ENCODE results near the gene ART4. TPM values are rescaled to one million over a fixed set of nuclear protein-coding genes. Genes with fewer than 3 reads are reported as not detected.

ART4 gene
- total and polyA plus RNA-seq, 12 donors: 0.22 to 15.2 (median 4.7) TPM

GRCh38 chr12:14853961-14854360 lies 10.6 kb upstream of the ART4 start:
- Histone ChIP-seq H3K4me3 (no peak overlapping the region), H3K27ac (no peak overlapping the region), H3K9me3 (replicated peaks in 1 of 3) (no peaks in the 10 kb centered on the region), H3K4me1 (replicated peaks in 1 of 2) (peaks cover 0 to 8% of the 10 kb centered on the region in 2 donors), H3K27me3 (no peaks in the 10 kb centered on the region), H3K36me3 (replicated peaks in 1 of 2) (no peaks in the 10 kb centered on the region)
- TF ChIP-seq POLR2A (IDR thresholded peaks at IDR 0.05): no peak
- no peak for TF ChIP-seq CTCF (IDR thresholded peaks at IDR 0.05)
- peak in 5 of 7 donors; percentile 40 to 59 (median 46) for DNase-seq
- WGBS, 4 donors: 26 to 30% (median 29%) methylated on average over 3 of the region's 3 CpGs
- intact Hi-C loops (cut with DNase I): no loop called here

GRCh38 chr12:14852880-14853279 lies 9.6 kb upstream of the ART4 start:
- H3K27me3 ChIP-seq: no peaks in the 10 kb centered on the region
- DNase-seq: no peak
- no peak for TF ChIP-seq POLR2A (IDR thresholded peaks at IDR 0.05)
- TF ChIP-seq CTCF (IDR thresholded peaks at IDR 0.05): no peak
- no peak overlapping the region for H3K4me3 ChIP-seq
- H3K9me3 ChIP-seq (replicated peaks in 1 of 3): no peaks in the 10 kb centered on the region
- H3K36me3 ChIP-seq (replicated peaks in 1 of 2): no peaks in the 10 kb centered on the region
- intact Hi-C loops (cut with DNase I): no loop called here
- H3K27ac ChIP-seq: no peak overlapping the region
- peaks cover 0 to 8% of the 10 kb centered on the region in 2 donors for H3K4me1 ChIP-seq (replicated peaks in 1 of 2)

GRCh38 chr12:14850929-14851663 lies 7.8 kb upstream of the ART4 start:
- Histone ChIP-seq H3K36me3 (replicated peaks in 1 of 2) (no peaks in the 10 kb centered on the region), H3K27me3 (no peaks in the 10 kb centered on the region), H3K4me3 (no peak overlapping the region), H3K27ac (no peak overlapping the region), H3K9me3 (replicated peaks in 1 of 3) (no peaks in the 10 kb centered on the region), H3K4me1 (replicated peaks in 1 of 2) (peaks cover 14 to 22% of the 10 kb centered on the region in 2 donors)
- WGBS, 4 donors: 6 to 98% (median 8%) methylated on average over 1 of the region's 1 CpG; no CpG with 5 or more reads in 1 of the 4 donors
- intact Hi-C loops (cut with DNase I): no loop called here
- DNase-seq: no peak
- TF ChIP-seq POLR2A (IDR thresholded peaks at IDR 0.05): no peak
- TF ChIP-seq CTCF (IDR thresholded peaks at IDR 0.05): no peak

GRCh38 chr12:14849661-14850060 lies 6.3 kb upstream of the ART4 start:
- H3K4me1 ChIP-seq (replicated peaks in 1 of 2): peaks cover 20 to 28% of the 10 kb centered on the region in 2 donors
- DNase-seq: no peak
- H3K27me3 ChIP-seq: no peaks in the 10 kb centered on the region
- no peaks in the 10 kb centered on the region for H3K9me3 ChIP-seq (replicated peaks in 1 of 3)
- TF ChIP-seq CTCF (IDR thresholded peaks at IDR 0.05): no peak
- no peak for TF ChIP-seq POLR2A (IDR thresholded peaks at IDR 0.05)
- 56 to 69% (median 63%) methylated on average over 2 of the region's 2 CpGs for WGBS, 4 donors
- intact Hi-C loops (cut with DNase I): loop anchor here (5.0 to 10.0 kb wide), 2 partner anchors 145 to 148 kb away; no protein-coding TSS in a partner anchor
- no peak overlapping the region for H3K27ac ChIP-seq
- no peak overlapping the region for H3K4me3 ChIP-seq
- H3K36me3 ChIP-seq (replicated peaks in 1 of 2): no peaks in the 10 kb centered on the region
